OCI-LY3 (cell line): ENCODE data around the gene SMAGP.

Experiments used
- H2AFZ ChIP-seq: fragments of 200-600, 300-600 bp; shearing (Covaris generic); 2 replicates; pipeline ENCODE4 v1.6.0; 2014; ENCODE audit warnings: antibody characterized with exemption, low read depth, low read length
- H3K27ac ChIP-seq: fragments of 200-600, 300-600 bp; sonication (generic); 2 replicates; pipeline ENCODE4 v1.5.1; 2014; ENCODE audit warnings: mild to moderate bottlenecking, low read length, moderate library complexity, mixed read lengths
- H3K27me3 ChIP-seq: fragments of 200-600, 300-600 bp; sonication (generic); 2 replicates; pipeline ENCODE4 v1.6.1; 2014; ENCODE audit warnings: low read depth, low read length, mixed read lengths
- H3K36me3 ChIP-seq: fragments of 200-600, 300-600 bp; sonication (generic); replicated peaks from 2 replicates; pipeline ENCODE3; 2014; ENCODE audit warnings: low read depth, low read length, mixed read lengths
- H3K4me1 ChIP-seq: fragments of 300-600, 200-600 bp; sonication (generic); 2 replicates; pipeline ENCODE4 v1.6.1; 2014; ENCODE audit warnings: low read length, mixed read lengths
- H3K4me2 ChIP-seq: fragments of 200-600, 300-600 bp; sonication (generic); 2 replicates; pipeline ENCODE4 v1.6.1; 2014; ENCODE audit warnings: low read length, mixed read lengths
- H3K4me3 ChIP-seq: fragments of 300-600, 200-600 bp; sonication (generic); 2 replicates; pipeline ENCODE4 v1.5.1; 2014; ENCODE audit warnings: antibody characterized with exemption, mild to moderate bottlenecking, low read length, moderate library complexity
- H3K79me2 ChIP-seq: fragments of 300-600, 200-600 bp; shearing (Covaris generic); 2 replicates; pipeline ENCODE4 v1.6.1; 2014; ENCODE audit warnings: mild to moderate bottlenecking, low read length, mixed read lengths
- H3K9ac ChIP-seq: fragments of 300-600, 200-600 bp; shearing (Covaris generic); 2 replicates; pipeline ENCODE4 v1.6.0; 2014; ENCODE audit warnings: mild to moderate bottlenecking, low read length, moderate library complexity
- H3K9me3 ChIP-seq: fragments of 200-600, 300-600 bp; shearing (Covaris generic); 2 replicates; pipeline ENCODE4 v1.6.1; 2014; ENCODE audit warnings: low read length, mixed read lengths; ENCODE audit not compliant: insufficient read depth
- H4K20me1 ChIP-seq: fragments of 200-600, 300-600 bp; sonication (generic); 2 replicates; pipeline ENCODE4 v1.6.1; 2016; ENCODE audit warnings: low read length, mixed read lengths; ENCODE audit not compliant: insufficient read depth
- CTCF ChIP-seq: fragments of 200-600, 300-600 bp; sonication (generic); IDR thresholded peaks from 2 replicates; pipeline ENCODE4 v1.5.1; 2014; ENCODE audit warnings: antibody characterized with exemption, low read length, low read depth
- EZH2phosphoT487 ChIP-seq: fragments of 200-600 bp; shearing (Covaris generic); IDR thresholded peaks from 2 replicates; pipeline ENCODE4 v1.6.1; 2018; ENCODE audit warnings: antibody characterized with exemption, mixed run types, low read depth

Gene SMAGP

DNA sequence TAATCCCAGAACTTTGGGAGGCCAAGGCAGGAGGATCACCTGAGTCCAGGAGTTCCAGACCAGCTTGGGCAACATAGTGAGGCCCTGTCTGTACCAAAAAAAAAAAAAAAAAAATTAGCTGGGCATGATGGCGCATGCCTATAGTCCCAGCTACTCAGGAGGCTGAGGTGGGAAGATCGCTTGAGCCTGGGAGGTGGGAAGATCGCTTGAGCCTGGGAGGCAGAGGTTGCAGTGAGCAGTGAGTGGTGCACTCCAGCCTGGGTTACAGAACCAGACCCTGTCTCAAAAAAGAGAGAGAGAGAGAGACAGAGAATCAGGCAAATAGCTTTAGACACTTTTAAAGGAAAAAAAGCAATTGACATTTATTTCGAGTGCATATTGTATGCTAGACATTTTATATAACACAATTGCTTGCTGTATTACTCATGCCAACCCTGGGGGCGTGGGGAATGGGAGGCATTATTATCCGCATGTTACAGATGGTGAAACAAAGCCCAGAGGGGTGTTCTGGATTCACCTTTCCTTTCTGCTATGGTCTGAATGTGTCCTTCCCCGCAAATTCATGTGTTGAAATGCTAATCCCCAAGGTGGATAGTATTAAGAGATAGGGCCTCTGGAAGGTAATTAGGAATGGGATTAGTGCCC is 62.1 kb downstream of the SMAGP start:
- TF ChIP-seq CTCF (no peak), EZH2phosphoT487 (no peak)
- Histone ChIP-seq H3K27ac (no peak overlapping the region), H3K4me3 (no peak overlapping the region), H4K20me1 (no peaks in the 10 kb centered on the region), H3K27me3 (no peaks in the 10 kb centered on the region), H3K9me3 (no peaks in the 10 kb centered on the region), H3K36me3 (no peaks in the 10 kb centered on the region), H3K4me1 (no peaks in the 10 kb centered on the region), H3K4me2 (no peak overlapping the region), H3K79me2 (no peaks in the 10 kb centered on the region), H2AFZ (no peak overlapping the region), H3K9ac (no peak overlapping the region)

- Histone ChIP-seq H3K27me3 (no peaks in the 10 kb centered on the region), H3K4me1 (no peaks in the 10 kb centered on the region), H3K9me3 (no peaks in the 10 kb centered on the region), H3K36me3 (no peaks in the 10 kb centered on the region), H3K27ac (no peak overlapping the region), H3K79me2 (no peaks in the 10 kb centered on the region), H4K20me1 (no peaks in the 10 kb centered on the region), H3K4me2 (no peak overlapping the region), H2AFZ (no peak overlapping the region), H3K9ac (no peak overlapping the region), H3K4me3 (no peak overlapping the region)
- no peak for TF ChIP-seq CTCF
- TF ChIP-seq EZH2phosphoT487 = no peak
Observed at GRCh38 chr12:51205350-51205749, 64.9 kb downstream of the SMAGP start.

DNA sequence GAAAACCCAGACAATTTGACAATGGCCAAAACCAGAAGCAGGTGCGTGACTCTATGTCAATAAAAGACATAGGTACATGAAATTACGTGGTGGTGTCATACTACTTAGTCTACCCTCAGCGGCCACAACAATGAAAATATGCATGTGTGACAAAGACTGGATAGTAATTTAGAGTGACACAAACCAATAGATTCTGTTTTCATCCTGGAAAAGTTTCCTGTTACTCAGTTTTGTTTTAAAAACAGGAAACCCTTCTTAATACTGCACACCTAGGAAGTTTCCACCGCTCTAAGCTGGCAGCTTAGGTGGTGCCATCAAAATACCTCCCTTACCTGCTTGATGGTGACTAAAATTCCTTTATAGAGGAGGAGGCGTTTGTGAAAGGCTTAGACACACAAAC is 67.5 kb downstream of the SMAGP start:
- Histone ChIP-seq H3K4me3 (no peak overlapping the region), H3K79me2 (no peaks in the 10 kb centered on the region), H4K20me1 (no peaks in the 10 kb centered on the region), H3K4me1 (no peaks in the 10 kb centered on the region), H3K9ac (no peak overlapping the region), H3K27ac (no peak overlapping the region), H3K36me3 (no peaks in the 10 kb centered on the region), H3K4me2 (no peak overlapping the region), H2AFZ (no peak overlapping the region), H3K9me3 (no peaks in the 10 kb centered on the region), H3K27me3 (no peaks in the 10 kb centered on the region)
- TF ChIP-seq CTCF (no peak), EZH2phosphoT487 (no peak)

DNA sequence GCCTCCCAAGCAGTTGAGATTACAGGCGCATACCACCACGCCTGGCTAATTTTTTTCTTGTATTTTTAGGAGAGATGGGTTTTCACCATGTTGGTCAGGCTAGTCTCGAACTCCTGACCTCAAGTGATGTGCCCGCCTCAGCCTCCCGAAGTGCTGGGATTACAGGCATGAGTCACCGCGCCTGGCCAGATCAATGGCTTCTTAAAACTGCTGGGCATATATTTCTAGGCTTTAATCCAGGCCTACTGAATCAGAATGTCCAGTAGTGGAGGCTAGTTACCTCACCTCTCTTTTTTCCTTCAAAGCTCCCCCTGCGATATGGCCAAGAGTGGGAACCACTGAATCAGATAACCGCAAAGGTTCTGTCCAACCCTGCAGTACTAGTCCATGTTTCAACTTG is 69.4 kb downstream of the SMAGP start:
- no peak overlapping the region for H3K4me2 ChIP-seq
- H3K4me1 ChIP-seq = no peaks in the 10 kb centered on the region
- no peaks in the 10 kb centered on the region for H3K36me3 ChIP-seq
- H3K9ac ChIP-seq = no peak overlapping the region
- TF ChIP-seq EZH2phosphoT487 (no peak), CTCF (no peak)
- no peaks in the 10 kb centered on the region for H3K79me2 ChIP-seq
- H3K27ac ChIP-seq = no peak overlapping the region
- H3K9me3 ChIP-seq = no peaks in the 10 kb centered on the region
- no peak overlapping the region for H2AFZ ChIP-seq
- H4K20me1 ChIP-seq = no peaks in the 10 kb centered on the region
- no peak overlapping the region for H3K4me3 ChIP-seq
- no peaks in the 10 kb centered on the region for H3K27me3 ChIP-seq
